Ascending aorta (tissue), 2 donors: ENCODE results near the gene IL26. TPM values are rescaled to one million over a fixed set of nuclear protein-coding genes. Genes with fewer than 3 reads are reported as not detected.

Source experiments
- DNase-seq, 2 donors: peaks; one replicate each; pipeline ENCODE4 v3.0.0-alpha.2; 2019; ENCODE audit warnings: low spot score in 2 of 2
- H3K27ac ChIP-seq, 2 donors: fragments of 200-600 bp; sonication (generic); one replicate each; pipeline ENCODE4 v1.5.1; 2016 to 2017; ENCODE audit warnings: mild to moderate bottlenecking in 1 of 2
- H3K27me3 ChIP-seq: fragments of 200-600 bp; sonication (generic); one replicate; pipeline ENCODE4 v1.5.1; 2017
- H3K36me3 ChIP-seq, 2 donors: fragments of 200-600 bp; sonication (generic); one replicate each; pipeline ENCODE4 v1.5.1; 2016
- H3K4me1 ChIP-seq, 2 donors: fragments of 200-600 bp; sonication (generic); one replicate each; pipeline ENCODE4 v1.5.1; 2016 to 2017; ENCODE audit warnings: mild to moderate bottlenecking in 1 of 2
- H3K4me3 ChIP-seq, 2 donors: fragments of 200-600 bp; sonication (generic); one replicate each; pipeline ENCODE4 v1.5.1; 2016 to 2017; ENCODE audit warnings: mild to moderate bottlenecking in 1 of 2
- H3K9me3 ChIP-seq, 2 donors: fragments of 200-600 bp; sonication (generic); one replicate each; pipeline ENCODE4 v1.5.1; 2016
- intact Hi-C: fragments of 100-400 bp; cut with DNase I; formaldehyde crosslinking; loops from one replicate; pipeline ENCODE4 v1.15.1; 2023
- total RNA-seq: library from RNA; depleted of rRNA; stranded (reverse); fragments of >200 nt; gene quantifications from one replicate; pipeline ENCODE4 v1.1.0, GENCODE V29; 2016
- TF ChIP-seq, protein P1 (sequence below), 3 experiments: fragments of 200-600 bp in 2 of 3; fragments of 450-650 bp in 1 of 3; sonication (generic) in 2 of 3; IDR thresholded peaks; one replicate each; pipeline ENCODE4 v1.5.1; 2016 to 2019; ENCODE audit warnings: antibody characterized with exemption in 3 of 3, mild to moderate bottlenecking in 1 of 3, moderate library complexity in 1 of 3

The IL26 gene
- total RNA-seq, 1 donor from 2014 or later, result not detected

DNA sequence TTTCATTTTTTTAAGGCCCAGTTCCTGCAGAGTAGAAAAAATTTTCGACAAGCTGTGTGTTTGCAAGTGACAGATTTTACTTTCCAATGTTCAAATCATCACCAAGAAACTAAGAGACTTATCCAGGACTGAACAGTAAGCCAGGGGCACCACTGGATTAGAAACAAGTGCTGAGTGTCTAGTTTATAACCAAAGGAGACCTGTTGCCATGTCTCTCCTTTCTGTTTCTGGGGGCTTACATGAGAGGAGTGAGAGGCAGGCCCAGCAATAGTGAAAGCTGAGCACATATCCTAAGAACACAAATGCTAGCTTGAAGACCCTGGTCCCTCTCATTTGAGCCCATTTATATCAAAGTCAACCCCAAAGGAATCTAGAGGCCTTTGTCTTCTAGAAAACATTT lies 69.0 kb downstream of the IL26 start:
- no peaks in the 10 kb centered on the region for H3K9me3 ChIP-seq
- no peaks in the 10 kb centered on the region for H3K36me3 ChIP-seq
- TF ChIP-seq, protein P1, sequence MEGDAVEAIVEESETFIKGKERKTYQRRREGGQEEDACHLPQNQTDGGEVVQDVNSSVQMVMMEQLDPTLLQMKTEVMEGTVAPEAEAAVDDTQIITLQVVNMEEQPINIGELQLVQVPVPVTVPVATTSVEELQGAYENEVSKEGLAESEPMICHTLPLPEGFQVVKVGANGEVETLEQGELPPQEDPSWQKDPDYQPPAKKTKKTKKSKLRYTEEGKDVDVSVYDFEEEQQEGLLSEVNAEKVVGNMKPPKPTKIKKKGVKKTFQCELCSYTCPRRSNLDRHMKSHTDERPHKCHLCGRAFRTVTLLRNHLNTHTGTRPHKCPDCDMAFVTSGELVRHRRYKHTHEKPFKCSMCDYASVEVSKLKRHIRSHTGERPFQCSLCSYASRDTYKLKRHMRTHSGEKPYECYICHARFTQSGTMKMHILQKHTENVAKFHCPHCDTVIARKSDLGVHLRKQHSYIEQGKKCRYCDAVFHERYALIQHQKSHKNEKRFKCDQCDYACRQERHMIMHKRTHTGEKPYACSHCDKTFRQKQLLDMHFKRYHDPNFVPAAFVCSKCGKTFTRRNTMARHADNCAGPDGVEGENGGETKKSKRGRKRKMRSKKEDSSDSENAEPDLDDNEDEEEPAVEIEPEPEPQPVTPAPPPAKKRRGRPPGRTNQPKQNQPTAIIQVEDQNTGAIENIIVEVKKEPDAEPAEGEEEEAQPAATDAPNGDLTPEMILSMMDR (IDR thresholded peaks at IDR 0.05), result no peak
- intact Hi-C loops, result no loop called here
- H3K27me3 ChIP-seq, result no peaks in the 10 kb centered on the region
- no peak overlapping the region for H3K4me3 ChIP-seq
- H3K4me1 ChIP-seq, result no peaks in the 10 kb centered on the region
- H3K27ac ChIP-seq, result no peak overlapping the region
- no peak for DNase-seq

DNA sequence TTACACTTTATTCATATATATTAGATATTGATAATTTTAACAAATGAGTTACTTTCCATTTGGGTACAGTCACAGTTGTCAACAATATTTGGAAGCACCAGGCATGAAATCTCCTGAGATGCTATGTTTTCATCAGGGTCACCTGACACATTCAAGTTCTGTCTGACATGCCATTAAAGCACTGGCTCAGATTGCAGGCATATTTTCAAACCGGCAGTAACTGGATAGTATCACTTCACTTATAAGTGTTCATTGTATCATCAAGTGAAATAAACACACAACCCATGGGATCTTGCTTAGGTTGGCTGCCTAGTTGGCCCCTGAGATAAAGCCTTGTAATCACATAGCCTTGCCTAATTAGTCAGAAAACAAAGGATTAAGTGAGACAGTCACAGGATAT lies 70.8 kb downstream of the IL26 start:
- Histone ChIP-seq H3K27ac (no peak overlapping the region), H3K27me3 (no peaks in the 10 kb centered on the region), H3K4me1 (no peaks in the 10 kb centered on the region), H3K9me3 (no peaks in the 10 kb centered on the region), H3K4me3 (no peak overlapping the region), H3K36me3 (no peaks in the 10 kb centered on the region)
- DNase-seq, result no peak
- intact Hi-C loops, result no loop called here
- TF ChIP-seq, protein P1 (IDR thresholded peaks at IDR 0.05), result no peak

Other genes with a start within 250 kb of the IL26 start
- gene IFNG-AS1, start 236.4 kb downstream of the IL26 start, total RNA-seq, result not detected
- gene IFNG, start 66.1 kb downstream of the IL26 start, total RNA-seq, result not detected
- not detected for gene IL22, start 27.8 kb upstream of the IL26 start, total RNA-seq
- 9.5 TPM for gene MDM1, start 106.6 kb upstream of the IL26 start, total RNA-seq